ENCODE measurements around the gene BRPF3.

DNA sequence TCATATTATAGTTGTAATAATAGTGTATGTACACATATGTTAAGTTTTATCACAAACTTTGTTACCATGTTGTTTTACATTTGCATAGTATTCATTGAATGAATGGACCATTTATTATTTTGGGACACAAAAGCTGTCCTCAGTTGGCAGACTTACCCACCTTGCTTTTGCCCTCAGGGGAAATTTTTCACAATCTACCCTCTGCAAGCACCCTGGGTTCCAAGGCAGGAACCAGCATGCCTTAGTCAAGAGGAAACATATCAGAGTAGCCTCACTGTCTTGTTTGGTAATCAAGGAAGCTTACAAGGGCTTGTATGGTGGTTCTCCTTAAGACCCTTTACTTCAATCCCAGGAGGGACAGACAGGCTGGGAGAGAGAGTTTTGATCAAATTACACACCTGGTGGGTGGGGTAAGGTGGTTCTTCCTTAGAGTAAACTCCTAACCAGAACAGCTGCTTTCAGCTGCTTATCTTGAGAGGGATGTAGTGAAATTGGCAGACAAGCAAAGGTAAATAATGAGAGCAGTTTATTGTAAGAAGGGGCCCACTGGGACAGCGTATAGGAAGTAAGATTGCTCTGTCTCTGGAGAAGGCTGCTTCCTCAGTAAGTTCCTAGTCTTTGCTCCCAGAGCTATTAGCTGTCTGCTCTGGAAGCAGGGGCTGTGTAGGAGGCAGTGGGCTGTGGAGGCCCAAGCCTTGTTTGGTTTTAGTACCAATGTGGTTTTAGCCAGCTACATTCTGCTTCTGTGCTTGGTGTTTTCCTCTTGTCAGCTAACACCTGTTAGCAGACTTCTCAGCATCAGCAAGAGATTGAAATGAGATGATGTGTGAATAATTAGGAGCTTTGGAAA is 31.1 kb downstream of the BRPF3 start:
- TF ChIP-seq, protein P1, sequence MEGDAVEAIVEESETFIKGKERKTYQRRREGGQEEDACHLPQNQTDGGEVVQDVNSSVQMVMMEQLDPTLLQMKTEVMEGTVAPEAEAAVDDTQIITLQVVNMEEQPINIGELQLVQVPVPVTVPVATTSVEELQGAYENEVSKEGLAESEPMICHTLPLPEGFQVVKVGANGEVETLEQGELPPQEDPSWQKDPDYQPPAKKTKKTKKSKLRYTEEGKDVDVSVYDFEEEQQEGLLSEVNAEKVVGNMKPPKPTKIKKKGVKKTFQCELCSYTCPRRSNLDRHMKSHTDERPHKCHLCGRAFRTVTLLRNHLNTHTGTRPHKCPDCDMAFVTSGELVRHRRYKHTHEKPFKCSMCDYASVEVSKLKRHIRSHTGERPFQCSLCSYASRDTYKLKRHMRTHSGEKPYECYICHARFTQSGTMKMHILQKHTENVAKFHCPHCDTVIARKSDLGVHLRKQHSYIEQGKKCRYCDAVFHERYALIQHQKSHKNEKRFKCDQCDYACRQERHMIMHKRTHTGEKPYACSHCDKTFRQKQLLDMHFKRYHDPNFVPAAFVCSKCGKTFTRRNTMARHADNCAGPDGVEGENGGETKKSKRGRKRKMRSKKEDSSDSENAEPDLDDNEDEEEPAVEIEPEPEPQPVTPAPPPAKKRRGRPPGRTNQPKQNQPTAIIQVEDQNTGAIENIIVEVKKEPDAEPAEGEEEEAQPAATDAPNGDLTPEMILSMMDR (conservative IDR thresholded peaks at IDR 0.05 in 1 of 2, IDR thresholded peaks at IDR 0.05 in 1 of 2; ENCODE audit: low read depth in 1 of 2, low read length in 2 of 2): no peak
- TF ChIP-seq EZH2 (IDR thresholded peaks at IDR 0.05; ENCODE audit: low read length, missing control alignments): no peak

All from fibroblast of lung (primary cell).